Keratinocyte (primary cell): Measurements from ENCODE around the gene GSS. TPM values are rescaled to one million over a fixed set of nuclear protein-coding genes. Genes with fewer than 3 reads are reported as not detected.

Source experiments
- DNase-seq: peaks from one replicate; pipeline ENCODE4 v3.0.0-alpha.2; 2011; ENCODE audit warnings: low read depth, missing footprints, low spot score
- FAIRE-seq: peaks from 2 replicates; lab custom pipeline; 2011; peaks lifted over from hg19 to GRCh38; lab: Jason Lieb, UNC
- H2AFZ ChIP-seq: 2 replicates; pipeline ENCODE4 v1.6.0; 2012; ENCODE audit warnings: low read length, control low read depth, inconsistent platforms; ENCODE audit not compliant: control insufficient read depth
- H3K27ac ChIP-seq: 2 replicates; pipeline ENCODE4 v1.5.1; 2011; ENCODE audit warnings: low read length; ENCODE audit not compliant: control insufficient read depth, insufficient read depth
- H3K27me3 ChIP-seq: 3 replicates; pipeline ENCODE4 v1.6.0; 2011; ENCODE audit warnings: low read length; ENCODE audit not compliant: control insufficient read depth, insufficient read depth; ENCODE audit errors: extremely low read depth
- H3K36me3 ChIP-seq, 2 experiments: 2 replicates in 1 of 2; 3 replicates in 1 of 2; pipeline ENCODE4 v1.5.1; 2011; ENCODE audit warnings: low read length in 2 of 2, mild to moderate bottlenecking in 1 of 2; ENCODE audit not compliant: control insufficient read depth in 2 of 2, insufficient read depth in 2 of 2; ENCODE audit errors: extremely low read depth in 1 of 2
- H3K4me1 ChIP-seq: 3 replicates; pipeline ENCODE4 v1.5.1; 2011; ENCODE audit warnings: low read length; ENCODE audit not compliant: control insufficient read depth, insufficient read depth; ENCODE audit errors: extremely low read depth
- H3K4me2 ChIP-seq: 3 replicates; pipeline ENCODE4 v1.6.0; 2011; ENCODE audit warnings: low read depth, low read length; ENCODE audit not compliant: control insufficient read depth, insufficient read depth; ENCODE audit errors: extremely low read depth
- H3K4me3 ChIP-seq, 3 experiments: fragments of 200-600 bp in 1 of 3; sonication (generic) in 1 of 3; 2 replicates in 2 of 3; 3 replicates in 1 of 3; pipeline ENCODE4 v1.5.1; 2011 to 2016; ENCODE audit warnings: low read length in 3 of 3, mild to moderate bottlenecking in 3 of 3, control low read depth in 2 of 3, inconsistent platforms in 1 of 3, low read depth in 1 of 3, mixed read lengths in 1 of 3, mixed run types in 1 of 3, moderate library complexity in 1 of 3; ENCODE audit not compliant: control insufficient read depth in 2 of 3, insufficient read depth in 2 of 3; ENCODE audit errors: extremely low read depth in 1 of 3
- H3K79me2 ChIP-seq: 2 replicates; pipeline ENCODE4 v1.6.0; 2012; ENCODE audit warnings: low read length; ENCODE audit not compliant: control insufficient read depth, insufficient read depth
- H3K9ac ChIP-seq: 3 replicates; pipeline ENCODE4 v1.6.0; 2011; ENCODE audit warnings: low read length; ENCODE audit not compliant: control insufficient read depth, insufficient read depth; ENCODE audit errors: extremely low read depth
- H3K9me1 ChIP-seq: 3 replicates; pipeline ENCODE4 v1.6.0; 2011; ENCODE audit warnings: low read length; ENCODE audit not compliant: control insufficient read depth, insufficient read depth; ENCODE audit errors: extremely low read depth
- H3K9me3 ChIP-seq: 2 replicates; pipeline ENCODE4 v1.5.1; 2012; ENCODE audit warnings: low read depth, low read length; ENCODE audit not compliant: control insufficient read depth
- H4K20me1 ChIP-seq: 3 replicates; pipeline ENCODE4 v1.6.0; 2011; ENCODE audit warnings: low read length; ENCODE audit not compliant: control insufficient read depth, insufficient read depth; ENCODE audit errors: extremely low read depth
- CTCF ChIP-seq, 3 experiments: IDR thresholded peaks in 1 of 3; conservative IDR thresholded peaks in 1 of 3; optimal IDR thresholded peaks in 1 of 3; 2 replicates in 2 of 3; 3 replicates in 1 of 3; pipeline versions ENCODE3 to v1.5.1; 2011; ENCODE audit warnings: low read length in 3 of 3, mild to moderate bottlenecking in 3 of 3, moderate library complexity in 2 of 3, control low read depth in 1 of 3, inconsistent platforms in 1 of 3; ENCODE audit not compliant: insufficient read depth in 2 of 3; ENCODE audit errors: extremely low read depth in 1 of 3
- EZH2 ChIP-seq: IDR thresholded peaks from one replicate; pipeline ENCODE4 v1.6.1; 2012; ENCODE audit warnings: inconsistent platforms, mild to moderate bottlenecking, low read length, moderate library complexity
- dilution Hi-C: fragments of 300-500 bp; cut with MboI; formaldehyde crosslinking; loops from one replicate; pipeline ENCODE4 v1.7.0; 2020; ENCODE audit warnings: low sequenced_read_pairs; ENCODE audit not compliant: extremely low pct_ligation_motif_present
- polyA plus RNA-seq, 5 experiments: library from polyadenylated mRNA; depleted of rRNA in 3 of 5; stranded (reverse) in 3 of 5; stranded (forward) in 1 of 5; unstranded in 1 of 5; fragments of >200 nt; gene quantifications; 1 replicate in 1 of 5; 2 replicates in 3 of 5; 3 replicates in 1 of 5; pipeline versions ENCODE4 v1.2.1 to v1.2.3, GENCODE V29; 2011 to 2012; ENCODE audit warnings: missing spikeins in 2 of 5, low read depth in 1 of 5, low replicate concordance in 1 of 5

Gene GSS
- polyA plus RNA-seq, 1 donor (not counting 4 experiments of a cell fraction or from before 2014, with no cell fraction given), result 101 TPM

GRCh38 chr20:34979366-34980153, 24.0 kb upstream of the GSS start:
- no peak for FAIRE-seq
- Histone ChIP-seq H3K4me1 (no peaks in the 10 kb centered on the region), H3K4me3 (no peak overlapping the region), H3K27me3 (peaks cover 10% of the 10 kb centered on the region), H3K79me2 (no peaks in the 10 kb centered on the region), H3K36me3 (no peaks in the 10 kb centered on the region), H3K9me3 (no peaks in the 10 kb centered on the region), H4K20me1 (no peaks in the 10 kb centered on the region), H3K27ac (no peak overlapping the region), H3K9me1 (no peaks in the 10 kb centered on the region), H3K9ac (no peak overlapping the region), H2AFZ (no peak overlapping the region), H3K4me2 (no peak overlapping the region)
- dilution Hi-C loops, result no loop called here
- DNase-seq, result no peak
- TF ChIP-seq CTCF (optimal IDR thresholded peaks at IDR 0.05 in 1 of 3, IDR thresholded peaks at IDR 0.05 in 1 of 3, conservative IDR thresholded peaks at IDR 0.05 in 1 of 3; ENCODE audit: extremely low read depth in 1 of 3, insufficient read depth in 2 of 3, low read length in 3 of 3), result no peak
- no peak for TF ChIP-seq EZH2

- H3K36me3 ChIP-seq, result no peaks in the 10 kb centered on the region
- TF ChIP-seq CTCF (optimal IDR thresholded peaks at IDR 0.05 in 1 of 3, IDR thresholded peaks at IDR 0.05 in 1 of 3, conservative IDR thresholded peaks at IDR 0.05 in 1 of 3; ENCODE audit: extremely low read depth in 1 of 3, insufficient read depth in 2 of 3, low read length in 3 of 3) (no peak), EZH2 (no peak)
- H4K20me1 ChIP-seq, result no peaks in the 10 kb centered on the region
- H3K4me3 ChIP-seq, result no peak overlapping the region
- no peak overlapping the region for H3K27ac ChIP-seq
- H3K79me2 ChIP-seq, result no peaks in the 10 kb centered on the region
- FAIRE-seq (no peak), DNase-seq (no peak)
- H3K4me1 ChIP-seq, result no peaks in the 10 kb centered on the region
- dilution Hi-C loops, result no loop called here
- H3K9me1 ChIP-seq, result no peaks in the 10 kb centered on the region
- H3K9me3 ChIP-seq, result no peaks in the 10 kb centered on the region
- H3K4me2 ChIP-seq, result no peak overlapping the region
- H3K9ac ChIP-seq, result no peak overlapping the region
- H3K27me3 ChIP-seq, result no peaks in the 10 kb centered on the region
- H2AFZ ChIP-seq, result no peak overlapping the region
These were observed 22.6 kb upstream of the GSS start for GRCh38 chr20:34978092-34978744.
